Motor neuron (in vitro differentiated cells): ENCODE measurements around the gene SLC30A4. TPM values are rescaled to one million over a fixed set of nuclear protein-coding genes. Genes with fewer than 3 reads are reported as not detected.

Source experiments
- ATAC-seq, 8 experiments: fragments of 200-7000 bp; cut with Tn5 transposase; replicated peaks in 6 of 8; 2 replicates each; pipeline ENCODE4 v1.8.0; 2021; ENCODE audit warnings: mild to moderate bottlenecking in 8 of 8, moderate library complexity in 8 of 8
- H3K27ac ChIP-seq, 2 donors: fragments of 250-450 bp; sonication (Bioruptor Pico); 2 replicates each; pipeline ENCODE4 v1.9.0; 2021; ENCODE audit warnings: antibody characterized with exemption in 2 of 2, mild to moderate bottlenecking in 2 of 2, moderate library complexity in 1 of 2
- H3K4me1 ChIP-seq, 2 donors: fragments of 250-450 bp; sonication (Bioruptor Pico); replicated peaks in 1 of 2; 2 replicates each; pipeline ENCODE4 v1.6.1; 2021; ENCODE audit warnings: antibody characterized with exemption in 2 of 2, mild to moderate bottlenecking in 2 of 2, moderate library complexity in 1 of 2
- H3K4me3 ChIP-seq, 5 donors: fragments of 250-450 bp; sonication (Bioruptor Pico); 2 replicates each; pipeline ENCODE4 v1.9.0; 2021; ENCODE audit warnings: antibody characterized with exemption in 5 of 5, mild to moderate bottlenecking in 5 of 5, moderate library complexity in 4 of 5
- WGBS, 10 experiments: fragments of 450-650 bp; shearing (Covaris generic); methylation state at CpG; one replicate each; pipeline ENCODE4 v1.0.0; 2022; 5-methylcytosine and 5-hydroxymethylcytosine counted together
- in situ Hi-C, 9 experiments: fragments of 400-800 bp; cut with MboI; loops; one replicate each; pipeline ENCODE4 v1.15.0; 2021; ENCODE audit warnings: low sequenced_read_pairs in 9 of 9, low pct_unique_long_range_greater_than_20kb in 2 of 9; ENCODE audit not compliant: unreplicated experiment in 9 of 9
- total RNA-seq, 8 experiments: library from RNA; unstranded; fragments of 300-600 nt; gene quantifications; 2 replicates each; pipeline versions ENCODE4 v1.2.3 to v1.2.4, GENCODE V29; 2022

The SLC30A4 gene
- total RNA-seq, result 10 to 100 TPM in 3 of 8 experiments, 1 to 10 TPM in 5; 3.5 to 22.1 (median 8.2) TPM

GRCh38 chr15:45522328-45523165 lies at the start of gene SLC30A4:
Gene SLC30A4, minus strand, starts transcription at chr15:45522755. Its CDS starts 401 bp downstream, at chr15:45522354.
- peak within 1 kb of the TSS; percentile 63 to 71 for H3K27ac ChIP-seq
- ATAC-seq, result peak; percentile 84 to 94 (median 92)
- in situ Hi-C loops, result no loop called here
- H3K4me1 ChIP-seq, result peaks cover 13 to 20% of the 10 kb centered on the region in 2 donors
- H3K4me3 ChIP-seq, result peak within 1 kb of the TSS; percentile 51 to 77 (median 62)
- 0 to 6% (median 2%) methylated on average over 1 to 14 of the region's 106 CpGs; no CpG with 5 or more reads in 5 of the 10 experiments for WGBS, 10 experiments

DNA sequence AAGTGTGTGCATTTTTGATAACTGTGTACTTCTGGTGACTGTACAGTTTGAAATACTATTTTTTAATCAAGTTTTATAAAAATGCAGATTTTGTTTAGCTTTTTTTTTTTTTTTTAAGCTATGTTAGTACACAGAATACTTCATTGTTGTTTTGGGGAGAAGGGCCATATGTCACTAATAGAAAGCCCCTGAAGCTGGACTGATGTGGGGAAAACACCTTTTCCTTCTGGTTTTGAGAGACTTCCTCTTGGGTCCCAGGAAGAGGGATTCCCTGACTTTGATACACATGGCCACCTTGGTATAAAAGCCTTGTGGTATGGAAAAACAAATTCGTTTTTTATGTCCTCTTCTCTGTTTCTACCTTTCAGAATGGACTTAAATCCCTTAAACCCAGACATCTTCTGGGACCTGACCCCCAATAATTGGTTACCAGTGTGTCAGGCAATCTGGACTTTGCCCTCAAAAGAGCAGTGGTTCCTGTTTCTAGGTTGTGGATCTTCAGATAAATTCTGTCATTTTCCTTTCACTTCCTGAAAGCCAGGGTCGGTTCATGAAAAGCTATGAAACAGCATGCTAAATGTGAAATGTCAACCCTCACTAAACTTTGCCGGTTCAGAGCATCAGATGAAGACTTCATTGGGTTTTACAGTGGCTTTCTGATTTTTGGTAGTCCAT lies 33.5 kb upstream of the SLC30A4 start:
- Histone ChIP-seq H3K4me1 (no peaks in the 10 kb centered on the region), H3K4me3 (no peak overlapping the region), H3K27ac (no peak overlapping the region)
- no peak for ATAC-seq
- in situ Hi-C loops, result no loop called here
- 33 to 80% (median 49%) methylated on average over 1 to 3 of the region's 3 CpGs for WGBS, 10 experiments

DNA sequence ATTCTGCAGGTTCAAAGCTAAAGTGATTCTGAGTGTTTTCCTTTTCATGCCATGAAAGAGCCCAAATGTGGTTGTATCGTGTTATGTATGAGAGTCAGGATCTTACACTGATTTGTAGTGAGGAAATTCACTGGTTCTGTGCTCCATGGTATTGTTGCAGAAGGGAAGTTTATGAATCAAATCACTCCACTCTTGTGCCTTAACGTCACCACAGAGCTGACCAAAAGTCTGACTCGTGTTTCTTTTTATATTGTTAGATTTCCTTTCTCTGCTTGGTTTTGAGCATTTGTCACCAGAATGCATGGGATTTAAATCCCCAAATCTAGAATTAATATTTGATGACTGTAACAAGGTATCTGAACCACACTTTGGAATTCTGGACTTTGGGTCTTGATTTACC lies 29.1 kb upstream of the SLC30A4 start:
- 24 to 92% (median 46%) methylated on average over 1 to 3 of the region's 3 CpGs for WGBS, 10 experiments

DNA sequence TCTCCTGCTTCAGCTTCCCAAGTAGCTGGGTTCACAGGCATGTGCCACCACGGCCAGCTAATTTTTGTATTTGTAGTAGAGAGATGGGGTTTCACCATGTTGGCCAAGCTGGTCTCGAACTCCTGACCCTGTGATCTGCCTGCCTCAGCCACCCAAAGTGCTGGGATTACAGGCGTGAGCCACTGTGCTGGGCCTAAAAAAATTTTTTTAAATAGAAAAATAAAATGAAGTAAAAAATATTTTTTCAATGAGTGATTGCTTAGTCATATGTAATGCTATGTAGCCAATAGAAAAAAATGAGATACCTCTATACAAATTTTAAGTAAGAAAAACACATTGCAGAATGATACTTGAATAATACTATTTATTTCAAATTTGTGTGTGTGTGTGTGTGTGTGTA lies 27.9 kb upstream of the SLC30A4 start:
- in situ Hi-C loops, result no loop called here
- peak in 2 of 8 experiments; percentile 17 to 31 for ATAC-seq

More for the DNA sequence above, 29.1 kb upstream of the SLC30A4 start:
- Histone ChIP-seq H3K4me1 (no peaks in the 10 kb centered on the region), H3K27ac (no peak overlapping the region), H3K4me3 (no peak overlapping the region)
- in situ Hi-C loops, result no loop called here
- ATAC-seq, result no peak

GRCh38 chr15:45549541-45550220 lies 27.1 kb upstream of the SLC30A4 start:
- Histone ChIP-seq H3K27ac (no peak overlapping the region), H3K4me1 (no peaks in the 10 kb centered on the region), H3K4me3 (no peak overlapping the region)
- 0 to 96% (median 90%) methylated on average over 3 to 9 of the region's 9 CpGs; no CpG with 5 or more reads in 1 of the 10 experiments for WGBS, 10 experiments
- in situ Hi-C loops, result no loop called here
- ATAC-seq, result peak in 2 of 8 experiments; percentile 76 to 87

More for the DNA sequence above, 27.9 kb upstream of the SLC30A4 start:
- Histone ChIP-seq H3K4me3 (no peak overlapping the region), H3K27ac (no peak overlapping the region), H3K4me1 (no peaks in the 10 kb centered on the region)
- 0 to 82% (median 64%) methylated on average over 1 to 3 of the region's 3 CpGs; no CpG with 5 or more reads in 4 of the 10 experiments for WGBS, 10 experiments

GRCh38 chr15:45548753-45549520 lies 26.4 kb upstream of the SLC30A4 start:
- ATAC-seq, result peak in 1 of 8 experiments; percentile 25
- Histone ChIP-seq H3K4me3 (no peak overlapping the region), H3K27ac (no peak overlapping the region), H3K4me1 (no peaks in the 10 kb centered on the region)
- 64 to 90% (median 81%) methylated on average over 3 to 17 of the region's 17 CpGs; no CpG with 5 or more reads in 1 of the 10 experiments for WGBS, 10 experiments
- in situ Hi-C loops, result no loop called here

DNA sequence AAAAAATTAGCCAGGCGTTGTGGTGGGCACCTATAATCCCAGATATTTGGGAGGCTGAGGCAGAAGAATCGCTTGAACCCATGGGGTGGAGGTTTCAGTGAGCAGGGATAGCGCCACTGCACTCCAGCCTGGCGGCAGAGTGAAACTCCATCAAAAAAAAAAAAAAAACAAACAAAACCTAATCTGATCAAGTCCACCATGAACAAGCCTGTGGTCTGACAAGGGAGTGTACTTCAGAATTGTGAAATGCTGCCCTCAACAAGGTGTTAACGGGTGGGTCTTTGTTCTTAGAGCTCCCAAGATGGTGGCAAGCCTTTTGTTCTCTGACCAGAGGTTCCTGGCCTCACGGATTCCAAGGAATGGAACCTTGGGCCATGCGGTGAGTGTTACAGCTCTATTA lies 24.2 kb upstream of the SLC30A4 start:
- Histone ChIP-seq H3K27ac (no peak overlapping the region), H3K4me3 (no peak overlapping the region), H3K4me1 (no peaks in the 10 kb centered on the region)
- in situ Hi-C loops, result no loop called here
- WGBS, 10 experiments, result 40 to 100% (median 77%) methylated on average over 1 to 6 of the region's 7 CpGs; no CpG with 5 or more reads in 4 of the 10 experiments
- ATAC-seq, result no peak

GRCh38 chr15:45544266-45545023 lies 21.9 kb upstream of the SLC30A4 start:
- Histone ChIP-seq H3K4me3 (no peak overlapping the region), H3K4me1 (no peaks in the 10 kb centered on the region), H3K27ac (no peak overlapping the region)
- in situ Hi-C loops, result no loop called here
- WGBS, 10 experiments, result 46 to 100% (median 82%) methylated on average over 1 to 4 of the region's 4 CpGs
- no peak for ATAC-seq

GRCh38 chr15:45543051-45543450 lies 20.5 kb upstream of the SLC30A4 start:
- H3K27ac ChIP-seq, result no peak overlapping the region
- ATAC-seq, result no peak
- 57 to 100% (median 90%) methylated on average over 1 to 3 of the region's 3 CpGs; no CpG with 5 or more reads in 3 of the 10 experiments for WGBS, 10 experiments
- H3K4me3 ChIP-seq, result no peak overlapping the region
- in situ Hi-C loops, result no loop called here
- no peaks in the 10 kb centered on the region for H3K4me1 ChIP-seq

- in situ Hi-C loops, result no loop called here
- no peak for ATAC-seq
- no peak overlapping the region for H3K4me3 ChIP-seq
- whole genome bisulfite sequencing, 10 experiments, result 40 to 89% (median 50%) methylated on average over 1 of the region's 1 CpG; no CpG with 5 or more reads in 6 of the 10 experiments
- no peaks in the 10 kb centered on the region for H3K4me1 ChIP-seq
- no peak overlapping the region for H3K27ac ChIP-seq
These were observed 18.0 kb upstream of the SLC30A4 start for GRCh38 chr15:45540531-45540930.

GRCh38 chr15:45539680-45540079 lies 17.1 kb upstream of the SLC30A4 start:
- ATAC-seq, result no peak
- no peaks in the 10 kb centered on the region for H3K4me1 ChIP-seq
- no peak overlapping the region for H3K4me3 ChIP-seq
- H3K27ac ChIP-seq, result no peak overlapping the region
- WGBS, 10 experiments, result 71 to 100% (median 95%) methylated on average over 1 to 3 of the region's 3 CpGs; no CpG with 5 or more reads in 2 of the 10 experiments
- in situ Hi-C loops, result no loop called here

- H3K4me3 ChIP-seq, result no peak overlapping the region
- peak in 2 of 8 experiments; percentile 52 to 62 for ATAC-seq
- 0 to 100% (median 30%) methylated on average over 1 to 3 of the region's 3 CpGs; no CpG with 5 or more reads in 2 of the 10 experiments for WGBS, 10 experiments
- H3K4me1 ChIP-seq, result no peaks in the 10 kb centered on the region
- in situ Hi-C loops, result no loop called here
- H3K27ac ChIP-seq, result no peak overlapping the region
These were observed 14.4 kb upstream of the SLC30A4 start for GRCh38 chr15:45536934-45537333.
